ENCODE results near the gene PEAK3. TPM values are rescaled to one million over a fixed set of nuclear protein-coding genes. Genes with fewer than 3 reads are reported as not detected.
A peak's percentile ranks its signal among the peaks of the same experiment; 100 is the strongest.

Gene PEAK3
- total RNA-seq, 6 donors from 2014 or later, result 2.4 to 8.6 (median 4.6) TPM

GRCh38 chr19:2288338-2288817, 6.4 kb upstream of the PEAK3 start:
- Histone ChIP-seq H3K4me3 (no peak overlapping the region), H3K4me1 (peaks cover 22 to 33% (median 31%) of the 10 kb centered on the region in 4 donors), H3K27ac (peak overlapping the region; percentile 86 to 87 (median 87)), H3K9me3 (no peaks in the 10 kb centered on the region), H3K27me3 (peaks cover 0 to 30% (median 22%) of the 10 kb centered on the region in 4 donors), H3K36me3 (no peaks in the 10 kb centered on the region)
- ATAC-seq (ENCODE audit: low FRiP score in 2 of 2) (no peak), DNase-seq (no peak)
- no peak for TF ChIP-seq EP300 (IDR thresholded peaks at IDR 0.05)
- no peak for TF ChIP-seq POLR2A (IDR thresholded peaks at IDR 0.05)
- no peak for TF ChIP-seq POLR2AphosphoS5 (IDR thresholded peaks at IDR 0.05)
- no peak for TF ChIP-seq CTCF (IDR thresholded peaks at IDR 0.05)
- WGBS, 2 donors, result 89% methylated on average over 14 to 15 of the region's 17 CpGs

GRCh38 chr19:2287585-2288337, 5.8 kb upstream of the PEAK3 start:
- Histone ChIP-seq H3K9me3 (no peaks in the 10 kb centered on the region), H3K27ac (peak overlapping the region; percentile 86 to 87 (median 87)), H3K4me3 (no peak overlapping the region), H3K27me3 (peaks cover 0 to 30% (median 22%) of the 10 kb centered on the region in 4 donors), H3K4me1 (peaks cover 22 to 36% (median 33%) of the 10 kb centered on the region in 4 donors), H3K36me3 (no peaks in the 10 kb centered on the region)
- no peak for TF ChIP-seq EP300 (IDR thresholded peaks at IDR 0.05)
- no peak for TF ChIP-seq POLR2A (IDR thresholded peaks at IDR 0.05)
- no peak for TF ChIP-seq POLR2AphosphoS5 (IDR thresholded peaks at IDR 0.05)
- TF ChIP-seq CTCF (IDR thresholded peaks at IDR 0.05), result no peak
- WGBS, 2 donors, result 67 to 69% methylated on average over 6 to 13 of the region's 13 CpGs
- DNase-seq (no peak), ATAC-seq (ENCODE audit: low FRiP score in 2 of 2) (no peak)

- no peak for ATAC-seq (ENCODE audit: low FRiP score in 2 of 2)
- peaks cover 27 to 43% (median 42%) of the 10 kb centered on the region in 4 donors for H3K4me1 ChIP-seq
- 87% methylated on average over 11 to 20 of the region's 20 CpGs for WGBS, 2 donors
- DNase-seq, result no peak
- H3K27me3 ChIP-seq, result peaks cover 0 to 26% (median 19%) of the 10 kb centered on the region in 4 donors
- no peaks in the 10 kb centered on the region for H3K36me3 ChIP-seq
- no peaks in the 10 kb centered on the region for H3K9me3 ChIP-seq
- TF ChIP-seq CTCF (IDR thresholded peaks at IDR 0.05) (no peak), EP300 (IDR thresholded peaks at IDR 0.05) (no peak), POLR2A (IDR thresholded peaks at IDR 0.05) (no peak), POLR2AphosphoS5 (IDR thresholded peaks at IDR 0.05) (no peak)
- no peak overlapping the region for H3K27ac ChIP-seq
- no peak overlapping the region for H3K4me3 ChIP-seq
Observed at GRCh38 chr19:2286402-2287140, 4.6 kb upstream of the PEAK3 start.

GRCh38 chr19:2283835-2284507, 2.0 kb upstream of the PEAK3 start:
- Histone ChIP-seq H3K9me3 (no peaks in the 10 kb centered on the region), H3K4me3 (no peak overlapping the region), H3K27me3 (no peaks in the 10 kb centered on the region), H3K4me1 (peaks cover 9 to 24% (median 18%) of the 10 kb centered on the region in 4 donors), H3K27ac (peak overlapping the region in 1 of 4 donors; percentile 84), H3K36me3 (no peaks in the 10 kb centered on the region)
- DNase-seq (no peak), ATAC-seq (ENCODE audit: low FRiP score in 2 of 2) (no peak)
- TF ChIP-seq POLR2AphosphoS5 (IDR thresholded peaks at IDR 0.05), result no peak
- TF ChIP-seq EP300 (IDR thresholded peaks at IDR 0.05), result no peak
- no peak for TF ChIP-seq POLR2A (IDR thresholded peaks at IDR 0.05)
- no peak for TF ChIP-seq CTCF (IDR thresholded peaks at IDR 0.05)
- 92 to 94% methylated on average over 7 to 8 of the region's 8 CpGs for WGBS, 2 donors

Measured in upper lobe of left lung (tissue), 6 donors.